HG02678 (cell line): Measurements from ENCODE around the gene TBC1D14.
"Not testable (repeated sequence)": the region's sequence is repeated elsewhere in the genome, so short reads cannot be mapped to it uniquely, and the experiment has no call there.

Experiments used
- ATAC-seq: cut with Tn5 transposase; IDR thresholded peaks from one replicate; pipeline ENCODE4 v1.9.1; 2021; ENCODE audit warnings: mild to moderate bottlenecking, moderate library complexity; ENCODE audit not compliant: unreplicated experiment

Gene TBC1D14

GRCh38 chr4:6967846-6968340 is 58.3 kb downstream of the TBC1D14 start:
- ATAC-seq: no peak

GRCh38 chr4:6968496-6968895 is 58.9 kb downstream of the TBC1D14 start:
- ATAC-seq: no peak

DNA sequence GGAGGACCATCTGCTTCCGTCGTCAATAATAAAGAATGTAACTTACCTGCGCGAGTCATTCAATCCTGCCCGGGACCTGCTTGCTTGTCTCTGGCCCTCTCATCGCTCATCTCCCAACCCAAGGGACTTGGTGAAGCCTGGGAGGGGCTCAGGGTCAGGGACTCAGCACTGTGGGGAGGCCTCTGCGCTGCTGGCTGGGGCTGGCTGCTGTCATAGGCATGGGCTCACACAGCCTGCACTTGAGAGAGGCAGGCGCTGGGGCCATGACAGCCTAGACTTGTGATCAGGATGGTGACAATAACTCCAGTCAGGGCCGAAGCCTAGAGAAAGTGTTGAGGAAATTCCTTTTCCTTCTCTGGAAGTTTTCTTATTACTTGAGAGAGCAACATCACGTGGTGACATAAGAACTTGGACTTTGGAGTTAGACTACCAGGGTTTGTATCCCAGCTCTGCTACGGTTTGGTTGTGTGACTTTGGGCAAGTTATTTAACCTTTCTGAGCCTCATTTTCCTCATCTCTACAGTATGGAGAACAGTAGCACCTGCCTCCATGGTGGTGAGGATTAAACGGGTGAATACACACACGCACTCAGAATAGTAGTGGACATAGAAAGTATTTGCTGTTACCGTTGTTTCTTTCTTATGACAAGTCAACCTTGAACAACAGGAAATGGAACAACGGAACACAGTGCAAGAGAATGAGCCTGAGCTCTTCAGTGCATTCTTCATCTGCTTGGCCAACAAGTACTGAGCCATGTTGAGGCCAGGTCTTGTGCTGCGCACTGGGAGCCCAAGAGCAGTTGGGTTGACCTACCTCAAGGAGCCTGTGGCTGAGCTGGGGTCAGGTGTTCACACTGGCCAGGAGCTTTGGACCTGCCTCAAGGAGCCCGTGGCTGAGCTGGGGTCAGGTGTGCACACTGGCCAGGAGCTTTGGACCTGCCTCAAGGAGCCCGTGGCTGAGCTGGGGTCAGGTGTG is 60.5 kb downstream of the TBC1D14 start:
- peak; percentile 80 for ATAC-seq

DNA sequence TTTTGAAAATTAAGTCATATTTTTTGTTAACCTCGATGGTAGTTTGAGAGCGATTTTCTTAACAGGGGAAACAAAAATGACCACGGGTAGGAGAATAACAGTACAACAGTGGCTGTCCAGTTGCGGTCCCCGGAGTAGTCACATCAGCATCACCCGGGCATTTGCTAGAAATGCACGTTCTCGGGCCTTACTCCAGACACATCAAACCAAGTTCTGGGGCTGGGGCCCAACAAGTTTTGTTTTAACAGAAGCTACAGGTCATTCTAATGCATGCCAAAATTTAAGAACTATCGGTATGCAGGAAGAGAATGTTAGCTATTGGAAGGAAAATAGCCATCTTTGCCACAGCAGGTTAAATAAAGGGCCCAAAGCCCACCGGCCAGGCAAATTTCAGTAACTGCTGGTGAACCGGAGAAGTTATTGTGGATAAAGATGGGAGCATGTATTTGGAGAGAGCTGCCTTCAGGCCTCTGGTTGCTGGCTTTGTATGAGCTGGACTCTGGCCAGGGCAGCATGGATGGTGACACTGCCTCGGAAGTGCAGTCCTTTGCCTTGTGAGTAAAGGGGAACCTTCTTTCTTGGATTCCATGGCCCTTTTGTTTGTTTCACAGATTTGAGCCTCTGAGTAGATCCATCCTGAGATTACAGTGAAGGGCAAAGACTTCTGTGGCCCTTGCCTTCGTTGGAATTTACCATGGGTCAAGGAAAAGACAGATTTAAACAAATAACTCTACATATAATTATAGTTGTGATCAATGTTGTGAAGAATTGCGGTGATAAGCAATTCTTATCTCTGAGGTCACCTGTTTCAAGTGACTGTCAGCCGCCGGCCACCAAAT is 62.1 kb downstream of the TBC1D14 start:
- ATAC-seq: no peak

GRCh38 chr4:6972375-6972650 is 62.7 kb downstream of the TBC1D14 start:
- no peak for ATAC-seq

DNA sequence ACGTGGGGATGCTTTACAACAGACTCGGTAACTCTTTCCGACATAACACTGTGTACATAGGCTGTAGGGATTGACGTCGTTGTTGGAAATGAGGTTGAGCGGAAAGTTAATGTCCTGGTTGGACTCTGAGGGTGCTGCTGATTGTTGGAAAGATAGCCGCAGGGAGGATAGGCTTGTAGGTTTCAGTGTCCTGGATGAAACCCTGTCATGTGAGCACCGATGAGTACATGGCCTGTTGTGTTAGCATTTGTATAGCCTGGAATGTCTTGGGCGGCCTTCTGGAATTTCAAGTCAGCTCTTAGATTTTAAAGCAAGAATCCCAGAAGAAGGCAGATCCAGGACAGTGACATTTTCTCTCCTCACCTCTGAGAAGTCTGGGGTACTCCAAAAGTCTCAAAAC is 63.3 kb downstream of the TBC1D14 start:
- ATAC-seq: no peak

- ATAC-seq: peak; percentile 67
Observed at GRCh38 chr4:6974138-6974848, 64.7 kb downstream of the TBC1D14 start.

DNA sequence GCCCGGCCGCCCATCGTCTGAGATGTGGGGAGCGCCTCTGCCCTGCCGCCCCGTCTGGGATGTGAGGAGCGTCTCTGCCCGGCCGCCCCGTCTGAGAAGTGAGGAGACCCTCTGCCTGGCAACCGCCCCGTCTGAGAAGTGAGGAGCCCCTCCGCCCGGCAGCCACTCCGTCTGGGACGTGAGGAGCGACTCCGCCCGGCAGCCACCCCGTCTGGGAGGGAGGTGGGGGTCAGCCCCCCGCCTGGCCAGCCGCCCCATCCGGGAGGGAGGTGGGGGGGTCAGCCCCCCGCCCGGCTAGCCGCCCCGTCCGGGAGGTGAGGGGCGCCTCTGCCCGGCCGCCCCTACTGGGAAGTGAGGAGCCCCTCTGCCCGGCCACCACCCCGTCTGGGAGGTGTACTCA is 68.2 kb downstream of the TBC1D14 start:
- not testable (repeated sequence) for ATAC-seq

DNA sequence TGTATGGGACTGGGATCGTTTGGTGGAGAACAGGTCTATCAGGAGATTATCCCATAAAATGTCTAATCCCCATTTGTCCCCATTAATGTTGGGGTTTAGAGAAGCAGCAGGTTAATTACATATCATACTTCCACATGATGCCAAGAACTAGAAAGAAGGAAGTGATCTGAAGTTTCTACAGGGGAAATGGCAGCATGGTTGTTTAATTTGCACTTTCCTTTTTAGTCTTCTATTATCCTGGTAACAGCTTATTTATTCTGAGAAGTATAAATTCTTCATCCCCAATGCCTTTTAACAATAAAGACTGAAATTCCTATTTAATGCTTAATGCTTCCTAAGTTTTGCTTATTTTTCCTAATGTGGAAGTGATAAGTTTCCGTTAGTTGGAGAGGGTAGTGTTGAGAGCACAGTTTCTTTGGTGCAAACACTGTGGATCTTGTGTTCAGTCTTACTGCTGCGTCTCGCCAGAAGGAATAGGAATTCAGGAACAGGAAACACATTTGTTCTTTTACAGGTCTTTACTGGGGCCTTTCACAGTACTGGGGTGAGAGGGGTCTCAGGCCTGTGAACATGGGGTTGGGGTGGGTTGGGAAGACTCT is 74.0 kb downstream of the TBC1D14 start:
- no peak for ATAC-seq

- ATAC-seq: no peak
Observed at GRCh38 chr4:6984612-6985425, 75.2 kb downstream of the TBC1D14 start.

DNA sequence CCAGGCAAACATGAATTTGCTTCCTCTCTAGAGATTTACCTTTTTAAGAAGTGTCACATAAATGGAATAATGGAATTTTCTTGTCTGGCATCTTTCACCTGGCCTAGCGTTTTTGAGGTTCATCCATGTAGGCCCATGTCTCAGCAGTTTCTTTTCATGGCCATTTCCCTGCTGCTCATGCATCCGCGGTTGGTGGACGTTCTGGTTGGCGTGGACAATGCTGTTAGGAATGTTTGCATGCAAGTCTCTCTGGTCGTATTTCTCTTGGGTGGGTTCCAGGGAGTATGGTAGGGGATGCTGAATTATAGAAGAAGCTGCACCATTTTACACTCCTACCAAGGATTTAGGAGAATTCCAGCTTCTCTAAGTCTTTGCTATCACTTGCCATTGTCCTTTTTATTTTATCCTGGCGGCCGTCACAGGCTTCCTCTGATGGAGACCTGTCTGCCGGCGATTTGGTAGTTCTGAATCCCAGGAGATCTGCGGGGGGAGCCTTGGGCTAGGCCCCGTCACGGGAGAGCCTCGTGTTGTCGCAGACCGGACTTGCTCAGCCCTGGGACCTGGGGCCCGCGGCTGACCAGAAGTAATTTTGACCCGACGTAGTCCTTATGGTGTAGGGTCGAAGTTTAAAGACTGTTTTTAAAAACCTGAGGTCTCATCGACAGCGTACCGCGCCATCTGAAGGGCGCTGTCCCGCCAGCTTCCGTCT is 76.6 kb downstream of the TBC1D14 start:
- no peak for ATAC-seq

GRCh38 chr4:6986781-6987587 is 77.4 kb downstream of the TBC1D14 start:
- peak; percentile 74 for ATAC-seq

GRCh38 chr4:6987588-6987961 is 77.9 kb downstream of the TBC1D14 start:
- ATAC-seq: peak; percentile 16

- no peak for ATAC-seq
Observed at GRCh38 chr4:6988016-6988715, 78.5 kb downstream of the TBC1D14 start.

DNA sequence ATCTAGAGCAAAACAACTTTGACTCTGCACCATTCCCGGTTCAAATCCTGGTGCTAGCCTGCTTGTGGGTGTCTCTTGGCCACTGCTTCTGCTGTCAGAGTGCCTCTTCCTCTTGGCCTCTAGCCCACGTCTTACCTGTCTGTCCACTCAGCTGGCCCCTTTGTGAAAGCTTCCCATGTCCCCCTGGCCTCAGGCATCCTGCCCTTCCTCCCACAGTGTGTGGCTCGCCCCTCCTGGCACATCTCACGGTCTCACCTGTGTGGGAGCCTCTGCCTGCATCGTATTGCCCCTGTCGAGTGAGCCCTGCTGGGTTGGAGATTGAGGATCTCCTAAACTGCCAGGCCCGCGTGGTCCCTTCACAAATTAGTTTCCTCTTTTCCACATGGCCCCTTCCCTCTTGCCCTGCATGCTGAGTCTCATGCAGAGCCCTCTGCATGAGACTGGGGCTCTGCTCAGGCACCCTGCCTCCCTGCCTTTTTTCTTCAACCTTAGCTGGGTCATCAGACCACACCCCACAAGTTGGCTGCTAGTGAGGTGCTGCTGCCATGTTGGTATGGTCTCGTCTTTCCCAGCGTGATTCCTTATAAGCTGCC is 79.8 kb downstream of the TBC1D14 start:
- ATAC-seq: no peak

GRCh38 chr4:6990661-6991060 is 81.0 kb downstream of the TBC1D14 start:
- ATAC-seq: no peak

- no peak for ATAC-seq
Observed at GRCh38 chr4:6991249-6991648, 81.6 kb downstream of the TBC1D14 start.
